Stimulated activated CD4-positive, alpha-beta T cell treated with anti-CD3 and anti-CD28 coated beads, TNF-alpha, amount 100 ng/mL, for 1 hour (primary cell): Measurements from ENCODE around the gene APCDD1L.
"Not testable (repeated sequence)": the region's sequence is repeated elsewhere in the genome, so short reads cannot be mapped to it uniquely, and the experiment has no call there.

Source experiments
- DNase-seq, 3 donors: peaks; one replicate each; pipeline ENCODE4 v3.0.0-alpha.2; 2020; ENCODE audit warnings: low read depth in 3 of 3, low spot score in 1 of 3

APCDD1L gene

GRCh38 chr20:58446264-58446959 lies 68.8 kb downstream of the APCDD1L start:
- DNase-seq, result no peak

- no peak for DNase-seq
Observed at GRCh38 chr20:58444746-58445255, 70.4 kb downstream of the APCDD1L start.

- DNase-seq, result no peak
Observed at GRCh38 chr20:58441723-58442122, 73.5 kb downstream of the APCDD1L start.

GRCh38 chr20:58440021-58440767 lies 75.0 kb downstream of the APCDD1L start:
- no peak for DNase-seq

GRCh38 chr20:58438970-58439808 lies 76.0 kb downstream of the APCDD1L start:
- no peak for DNase-seq

GRCh38 chr20:58436868-58437645 lies 78.1 kb downstream of the APCDD1L start:
- no peak for DNase-seq

- no peak for DNase-seq
Observed at GRCh38 chr20:58435237-58435636, 80.0 kb downstream of the APCDD1L start.

GRCh38 chr20:58434326-58434725 lies 80.9 kb downstream of the APCDD1L start:
- no peak for DNase-seq

- DNase-seq, result no peak
Observed at GRCh38 chr20:58433759-58434158, 81.4 kb downstream of the APCDD1L start.

- no peak for DNase-seq
Observed at GRCh38 chr20:58433029-58433647, 82.1 kb downstream of the APCDD1L start.

GRCh38 chr20:58432186-58432954 lies 82.8 kb downstream of the APCDD1L start:
- no peak for DNase-seq

- no peak for DNase-seq
Observed at GRCh38 chr20:58431134-58431533, 84.1 kb downstream of the APCDD1L start.

- DNase-seq, result no peak
Observed at GRCh38 chr20:58429303-58429702, 85.9 kb downstream of the APCDD1L start.

GRCh38 chr20:58428364-58428763 lies 86.8 kb downstream of the APCDD1L start:
- no peak for DNase-seq

- DNase-seq, result not testable (repeated sequence)
Observed at GRCh38 chr20:58427571-58427970, 87.6 kb downstream of the APCDD1L start.

GRCh38 chr20:58424218-58424969 lies 90.8 kb downstream of the APCDD1L start:
- DNase-seq, result no peak

- DNase-seq, result no peak
Observed at GRCh38 chr20:58421497-58421850, 93.7 kb downstream of the APCDD1L start.

- no peak for DNase-seq
Observed at GRCh38 chr20:58420798-58421496, 94.3 kb downstream of the APCDD1L start.
